ENCODE measurements around the gene VPS26A.
A peak's percentile ranks its signal among the peaks of the same experiment; 100 is the strongest.
"Not testable (repeated sequence)": the region's sequence is repeated elsewhere in the genome, so short reads cannot be mapped to it uniquely, and the experiment has no call there.

The VPS26A gene

DNA sequence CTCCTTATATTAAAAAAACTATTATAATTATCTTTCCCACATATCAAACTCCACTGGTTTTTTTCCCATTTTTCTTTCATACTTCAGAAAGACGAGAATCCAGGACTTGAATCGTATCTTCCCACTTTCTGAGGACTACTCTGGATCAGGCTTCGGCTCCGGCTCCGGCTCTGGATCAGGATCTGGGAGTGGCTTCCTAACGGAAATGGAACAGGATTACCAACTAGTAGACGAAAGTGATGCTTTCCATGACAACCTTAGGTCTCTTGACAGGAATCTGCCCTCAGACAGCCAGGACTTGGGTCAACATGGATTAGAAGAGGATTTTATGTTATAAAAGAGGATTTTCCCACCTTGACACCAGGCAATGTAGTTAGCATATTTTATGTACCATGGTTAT lies 20.2 kb upstream of the VPS26A start:
- DNase-seq, result no peak

DNA sequence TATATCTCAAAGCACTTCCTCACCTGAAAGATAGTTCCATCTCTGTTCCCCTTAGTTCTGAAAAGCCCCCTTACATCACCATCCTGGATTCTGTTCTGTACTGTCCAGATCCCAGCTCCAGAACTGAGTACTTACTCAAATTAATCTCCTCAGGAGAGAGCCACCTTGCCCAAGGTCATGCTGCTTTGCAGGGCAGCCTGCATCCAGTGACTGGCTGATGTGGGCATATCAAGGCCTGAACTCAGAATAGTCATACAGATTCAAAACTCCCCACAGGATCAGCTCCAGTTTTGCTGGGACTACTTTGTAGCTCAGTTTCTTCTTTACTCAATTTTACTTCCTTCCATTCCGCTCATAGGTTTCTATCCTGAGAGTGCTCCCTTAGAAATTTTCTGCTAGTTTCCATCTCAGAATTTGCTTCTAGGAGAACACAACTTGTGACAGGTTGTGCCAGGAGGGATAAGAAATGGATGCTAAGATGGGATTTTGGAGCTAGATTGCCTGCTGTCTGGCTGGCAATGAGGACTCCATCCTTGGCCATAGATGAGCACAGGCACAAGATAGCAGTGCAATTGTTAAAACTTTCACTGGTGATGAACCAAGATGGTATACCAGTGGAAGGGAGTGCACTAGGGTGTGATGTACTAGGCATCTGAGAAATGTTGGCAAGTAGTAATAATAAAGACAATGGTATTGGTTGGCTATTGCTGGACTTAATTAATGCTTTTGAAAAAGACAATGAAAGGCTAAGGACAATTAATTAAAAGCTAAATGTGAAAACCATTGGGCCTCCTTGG lies 18.8 kb upstream of the VPS26A start:
- DNase-seq, result no peak

DNA sequence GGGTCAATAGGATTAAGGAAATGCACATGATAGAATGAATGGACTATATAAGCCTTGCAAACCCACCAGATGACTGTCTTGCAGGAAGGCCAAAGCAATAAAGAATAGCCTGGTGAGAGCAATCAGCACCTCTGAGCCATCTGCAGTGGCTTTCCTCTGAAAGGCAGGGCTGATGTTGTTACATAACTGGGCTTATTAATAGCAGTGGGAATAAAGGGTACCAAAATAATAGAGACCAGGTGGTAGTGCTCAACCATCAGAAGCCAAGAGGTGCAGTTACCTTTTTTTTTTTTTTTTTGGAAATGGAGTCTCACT lies 16.8 kb upstream of the VPS26A start:
- no peak for DNase-seq

DNA sequence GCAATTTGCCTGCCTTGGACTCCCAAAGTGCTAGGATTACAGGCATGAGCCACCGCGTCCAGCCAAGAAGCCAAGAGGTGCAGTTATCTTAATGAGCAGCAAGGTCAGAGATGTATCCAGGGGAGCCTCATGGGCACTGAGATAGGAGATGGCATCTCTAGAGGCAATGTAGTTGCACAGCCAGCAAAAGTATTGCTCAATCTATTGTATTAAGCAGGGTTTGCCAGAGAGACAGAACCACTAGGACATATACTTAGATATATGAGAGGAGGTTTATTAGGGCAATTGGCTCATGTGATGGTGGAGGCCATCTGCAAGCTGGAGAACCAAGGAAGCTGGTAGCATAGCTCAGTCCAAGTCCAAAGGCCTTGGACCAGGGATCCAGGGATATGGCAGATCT lies 16.3 kb upstream of the VPS26A start:
- DNase-seq, result no peak

DNA sequence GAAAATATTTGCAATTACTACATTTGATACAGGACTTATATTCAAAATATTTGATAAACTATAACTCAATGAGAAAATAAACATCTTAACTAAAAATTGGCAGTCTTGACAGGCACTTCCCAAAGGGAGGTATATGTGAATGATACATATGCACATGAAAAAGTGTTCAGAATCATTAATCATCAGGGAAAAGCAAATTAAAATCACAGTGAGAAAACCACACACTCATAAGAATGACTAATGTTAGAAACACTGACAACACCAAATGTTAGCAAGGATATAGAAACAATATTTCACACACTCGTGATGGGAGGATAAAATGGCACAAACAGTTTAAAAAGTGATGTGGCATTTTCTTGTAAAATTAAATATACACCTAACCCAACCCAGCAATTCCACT lies 4.1 kb upstream of the VPS26A start:
- no peak for DNase-seq

DNA sequence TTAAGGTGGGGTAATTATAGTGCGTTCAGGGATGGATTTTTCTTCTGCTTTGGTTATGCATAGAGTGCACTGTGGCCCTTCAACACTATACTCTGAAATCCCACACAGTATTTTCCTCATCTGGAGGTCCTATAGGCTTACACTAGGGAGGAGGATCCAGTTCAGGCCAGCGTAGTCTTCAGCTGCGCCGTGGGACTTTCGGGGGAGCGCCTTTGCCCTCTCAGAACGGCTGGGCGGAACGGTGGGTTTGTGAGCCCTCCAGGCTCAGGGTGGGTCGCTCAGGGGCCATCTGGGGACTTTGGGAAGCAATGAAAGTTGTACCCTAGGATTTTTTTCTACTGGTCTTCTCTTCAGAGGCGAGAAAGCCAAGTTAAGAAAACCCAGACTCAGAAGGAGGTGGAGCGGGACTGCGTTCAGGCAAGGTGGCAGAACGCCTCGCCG lies 652 bp upstream of the VPS26A start:
- peak; percentile 36 for DNase-seq

DNA sequence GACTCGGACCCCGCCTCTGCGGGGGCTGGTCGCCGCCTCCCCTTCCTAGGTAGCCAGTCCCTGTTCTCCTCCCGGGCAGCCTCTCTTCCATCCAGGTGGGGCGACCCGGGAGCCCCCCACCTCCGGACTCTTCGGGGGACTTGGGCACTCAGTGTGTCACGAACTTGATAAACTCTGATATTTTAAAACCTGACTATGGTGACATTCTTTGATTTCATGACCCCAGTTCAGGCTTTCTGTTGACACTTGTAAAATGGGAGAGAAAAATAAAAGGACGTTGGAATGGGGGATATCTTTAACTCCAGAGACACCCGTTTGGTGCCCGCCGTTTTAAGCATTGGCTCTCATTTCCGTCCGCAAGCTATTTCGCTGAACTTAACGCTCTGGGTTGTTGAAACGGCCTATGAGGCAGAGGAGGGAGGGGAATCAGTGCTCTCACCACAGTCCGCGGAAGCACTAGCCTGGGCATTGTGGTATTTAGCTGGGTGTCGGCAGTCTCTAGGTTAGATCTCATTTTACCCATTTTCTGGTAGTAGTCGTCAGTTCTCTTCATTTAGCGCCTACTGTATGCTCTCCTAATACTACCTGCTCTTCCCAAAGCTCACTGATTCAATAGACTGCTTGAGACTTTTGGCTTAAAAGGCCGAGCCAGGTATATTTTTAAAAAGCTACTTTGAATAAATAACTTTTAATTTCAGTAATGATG lies 738 bp downstream of the VPS26A start:
- DNase-seq, result peak; percentile 41

DNA sequence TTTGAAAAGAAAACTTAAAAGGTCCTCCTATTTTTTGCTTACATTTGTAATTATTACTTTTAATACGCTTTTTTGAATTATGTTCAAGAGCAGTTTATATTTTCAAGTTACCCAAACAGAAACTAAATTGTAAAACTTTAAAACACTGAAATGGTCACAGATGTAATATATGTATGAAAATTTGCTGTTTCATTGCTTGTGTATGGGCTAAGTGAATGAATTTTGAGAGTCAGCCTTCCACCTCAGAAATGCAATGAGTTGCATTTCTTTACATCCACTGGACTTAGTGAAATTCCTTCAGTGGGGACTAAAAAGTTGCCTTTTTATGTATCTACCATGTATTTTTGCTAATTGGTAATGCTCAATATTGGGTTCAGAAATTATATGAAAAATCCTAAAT lies 1.6 kb downstream of the VPS26A start:
- DNase-seq, result no peak

DNA sequence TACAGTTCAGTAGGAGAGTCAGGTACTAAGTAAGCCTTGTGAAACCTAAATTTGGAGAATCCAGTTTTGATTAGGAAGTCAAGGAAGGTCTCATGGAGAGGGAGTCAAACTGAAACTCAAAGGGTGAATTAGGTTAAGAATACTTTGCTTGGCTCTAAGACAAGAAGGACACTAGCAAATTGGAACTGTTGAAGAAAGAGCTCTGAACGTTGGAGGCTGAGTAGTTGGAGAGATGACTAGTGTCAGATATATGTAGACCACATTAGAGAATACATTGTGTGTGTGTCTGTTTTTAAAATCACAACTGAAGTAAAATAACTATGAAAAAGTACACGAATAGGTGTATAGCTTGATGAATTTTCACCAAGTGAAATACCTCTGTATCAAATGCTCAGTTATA lies 6.3 kb downstream of the VPS26A start:
- DNase-seq, result no peak

DNA sequence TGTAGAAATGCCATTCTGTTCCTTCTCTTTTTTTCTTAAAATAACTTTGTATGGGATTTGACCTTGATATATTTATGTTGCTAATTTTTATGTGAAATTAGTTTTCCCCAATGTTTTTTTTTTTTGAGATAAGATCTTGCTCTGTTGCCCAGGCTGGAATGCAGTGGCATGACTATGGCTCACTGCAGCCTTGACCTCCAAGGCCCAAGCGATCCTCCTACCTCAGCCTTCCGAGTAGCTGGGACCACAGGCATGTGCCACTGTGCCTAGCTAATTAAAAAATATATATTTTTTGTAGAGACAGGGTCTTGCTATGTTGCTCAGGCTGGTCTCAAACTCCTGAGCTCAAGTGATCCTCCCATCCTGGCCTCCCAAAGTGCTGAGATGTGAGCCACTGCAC lies 16.0 kb downstream of the VPS26A start:
- DNase-seq, result no peak

DNA sequence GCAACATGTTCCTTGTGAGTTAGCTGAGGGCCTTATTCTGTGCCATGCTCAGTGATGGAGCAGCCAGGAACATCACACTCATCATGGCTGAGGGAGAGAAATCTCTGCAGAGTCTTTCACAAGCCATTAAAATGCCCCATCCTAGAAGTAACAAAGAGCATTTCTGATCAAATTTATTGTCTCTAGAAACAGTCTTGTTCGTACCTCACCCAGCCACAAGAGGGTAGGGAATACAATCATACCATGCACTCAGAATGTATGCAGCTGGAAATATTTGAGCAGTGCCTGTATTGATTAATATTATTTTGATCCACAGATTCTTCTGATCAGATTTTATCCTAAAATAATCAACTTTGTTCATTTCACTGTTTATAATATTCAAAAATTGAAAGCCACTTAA lies 17.3 kb downstream of the VPS26A start:
- DNase-seq, result no peak

DNA sequence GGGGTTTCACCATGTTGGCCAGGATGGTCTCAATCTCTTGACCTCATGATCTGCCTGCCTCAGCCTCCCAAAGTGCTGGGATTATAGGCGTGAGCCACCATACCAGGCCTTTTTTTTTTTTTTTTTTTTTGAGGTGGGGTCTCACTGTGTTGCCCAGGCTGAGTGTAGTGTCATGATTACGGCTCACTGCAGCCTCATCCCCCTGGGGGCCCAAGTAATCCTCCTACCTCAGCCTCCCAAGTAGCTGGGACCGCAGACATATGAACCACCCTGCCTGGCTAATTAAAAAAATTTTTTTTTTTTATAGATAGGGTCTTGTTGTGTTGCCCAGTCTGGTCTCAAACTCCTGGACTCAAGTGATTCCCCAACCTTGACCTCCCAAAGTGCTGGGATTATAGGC lies 18.1 kb downstream of the VPS26A start:
- DNase-seq, result not testable (repeated sequence)

DNA sequence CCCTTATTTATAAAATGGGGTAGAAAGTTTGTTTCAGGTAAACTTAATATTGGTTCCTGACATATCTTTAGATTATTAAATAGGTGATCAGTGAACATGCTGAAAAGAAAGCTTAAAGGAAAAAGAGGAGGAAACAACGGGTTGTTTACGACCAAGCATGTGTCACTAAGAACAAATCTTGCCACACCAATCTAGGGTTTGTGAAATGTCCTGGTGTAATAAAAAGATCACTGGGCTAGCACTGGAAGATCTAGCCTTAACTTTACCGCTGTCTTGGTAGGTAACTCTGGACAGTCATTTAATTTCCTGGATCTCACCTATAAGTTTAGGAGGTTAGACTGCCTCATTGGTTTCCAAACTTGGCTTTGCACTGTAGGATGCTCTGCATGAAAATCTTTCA lies 19.0 kb downstream of the VPS26A start:
- peak; percentile 12 for DNase-seq

DNA sequence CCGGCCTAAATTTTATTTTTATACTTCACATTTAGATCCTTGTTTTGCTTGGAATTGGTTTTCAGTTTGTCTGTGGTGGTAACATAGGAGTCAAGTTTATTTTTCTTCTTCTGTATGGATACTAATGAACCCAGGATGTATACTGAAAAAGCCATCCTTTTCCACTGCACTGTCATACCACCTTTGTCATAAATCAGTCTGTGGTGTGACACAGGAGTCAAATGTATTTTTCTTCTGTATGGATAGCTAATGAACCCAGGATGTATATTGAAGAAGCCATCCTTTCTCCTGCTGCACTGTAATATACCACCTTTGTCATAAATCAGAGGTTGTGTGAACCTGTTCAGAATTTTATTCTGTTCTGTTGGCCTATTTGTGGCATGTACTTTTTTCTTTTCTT lies 21.4 kb downstream of the VPS26A start:
- DNase-seq, result no peak

DNA sequence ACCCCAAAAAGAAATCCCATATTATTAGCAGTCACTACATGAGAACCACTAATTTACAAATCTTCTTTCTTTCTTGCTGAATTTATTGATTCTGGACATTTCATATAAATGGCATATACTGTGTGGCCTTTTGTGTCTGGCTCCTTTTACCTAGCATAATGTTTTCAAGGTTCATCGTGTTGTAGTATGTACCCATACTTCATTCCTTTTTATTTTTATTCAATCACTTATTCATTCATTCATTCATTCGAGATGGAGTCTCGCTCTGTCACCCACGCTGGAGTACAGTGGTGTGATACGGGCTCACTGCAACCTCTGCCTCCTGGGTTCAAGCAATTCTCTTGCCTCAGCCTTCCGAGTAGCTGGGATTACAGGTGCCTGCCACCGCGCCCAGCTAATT lies 21.9 kb downstream of the VPS26A start:
- no peak for DNase-seq

DNA sequence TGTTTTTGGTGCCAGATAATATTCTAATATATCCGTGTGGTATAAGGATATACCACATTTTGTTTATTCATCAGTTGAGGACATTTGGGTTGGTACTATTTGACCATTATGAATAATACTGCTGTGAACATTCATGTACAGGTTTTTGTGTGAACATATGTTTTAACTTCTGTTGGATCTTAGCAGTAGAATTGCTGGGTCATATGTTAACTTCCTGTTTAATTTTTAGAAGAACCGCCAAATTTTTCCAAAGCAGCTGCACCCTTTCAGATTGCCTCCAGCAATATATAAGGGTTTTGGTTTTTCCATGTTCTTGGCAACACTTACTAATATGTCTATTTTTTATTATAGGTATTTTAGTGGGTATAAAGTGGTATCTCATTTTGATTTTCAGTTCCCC lies 22.8 kb downstream of the VPS26A start:
- DNase-seq, result peak; percentile 52

DNA sequence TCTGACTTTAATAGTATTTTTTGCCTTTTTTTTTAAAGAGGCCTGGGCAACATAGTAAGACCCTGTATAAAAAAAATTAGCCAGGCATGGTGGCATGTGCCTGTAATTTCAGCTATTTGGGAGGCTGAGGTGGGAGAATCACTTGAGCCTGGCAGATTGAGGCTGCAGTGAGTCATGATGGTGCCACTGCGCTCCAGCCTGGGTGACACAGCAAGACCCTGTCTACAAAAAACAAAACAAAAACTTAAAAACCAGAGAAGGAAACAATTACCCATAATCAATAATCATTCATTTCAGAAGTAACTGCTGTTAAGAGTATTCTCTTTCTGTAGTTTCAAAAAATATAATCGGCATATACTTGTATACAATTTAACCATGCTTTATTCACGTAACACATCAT lies 28.0 kb downstream of the VPS26A start:
- DNase-seq, result no peak

DNA sequence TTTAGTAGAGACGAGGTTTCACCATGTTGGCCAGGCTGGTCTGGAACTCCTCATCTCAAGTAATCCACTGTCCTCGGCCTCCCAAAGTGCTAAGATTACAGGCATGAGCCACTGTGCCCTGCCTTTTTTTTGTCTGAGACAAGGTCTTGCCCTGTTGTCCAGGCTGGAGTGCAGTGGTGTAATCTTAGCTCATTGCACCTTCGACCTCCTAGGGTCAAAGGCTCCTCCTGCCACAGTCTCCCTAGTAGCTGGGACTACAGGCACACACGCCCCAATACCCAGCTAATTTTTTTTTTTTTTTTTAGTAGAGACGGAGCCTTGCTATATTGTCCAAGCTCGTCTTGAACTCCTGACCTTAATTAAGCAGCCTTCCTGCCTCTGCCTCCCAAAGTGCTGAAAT lies 29.2 kb downstream of the VPS26A start:
- DNase-seq, result no peak

DNA sequence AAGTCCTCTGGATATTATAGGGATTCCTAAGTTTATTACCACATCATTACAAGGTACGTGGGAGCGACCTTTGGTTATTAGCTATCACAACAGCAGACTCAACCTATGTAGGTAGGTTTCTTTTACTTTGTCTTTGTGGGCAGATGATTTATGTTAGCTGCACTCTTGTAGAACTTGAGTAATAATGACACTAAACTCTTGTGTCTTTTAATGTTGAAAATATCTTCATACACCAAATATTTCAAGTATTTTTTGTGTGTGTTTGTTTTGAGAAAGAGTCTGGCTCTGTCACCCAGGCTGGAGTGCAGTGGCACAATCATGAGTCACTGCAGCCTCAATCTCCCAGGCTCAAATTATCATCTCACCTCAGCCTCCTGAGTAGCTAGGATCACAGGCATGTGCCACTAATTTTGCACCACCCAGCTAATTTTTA lies 36.8 kb downstream of the VPS26A start:
- DNase-seq, result no peak

DNA sequence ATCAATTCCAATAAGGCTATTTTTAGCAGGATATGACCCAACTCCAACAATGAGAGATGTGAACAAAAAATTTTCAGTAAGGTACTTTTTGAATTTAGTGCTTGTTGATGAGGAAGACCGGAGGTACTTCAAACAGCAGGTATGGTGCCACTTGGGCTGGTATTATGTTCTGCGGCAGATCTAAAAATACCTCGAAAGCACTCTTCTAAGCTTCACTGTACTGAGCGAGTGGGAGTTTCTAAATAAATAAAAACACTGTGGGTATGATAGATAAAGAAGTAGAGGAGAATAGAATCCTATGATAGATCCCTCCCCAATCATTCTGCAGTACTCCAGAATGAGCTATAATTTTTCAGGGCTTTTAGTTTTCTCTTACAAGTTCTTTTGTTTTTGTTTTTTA lies 44.5 kb downstream of the VPS26A start:
- DNase-seq, result no peak

DNA sequence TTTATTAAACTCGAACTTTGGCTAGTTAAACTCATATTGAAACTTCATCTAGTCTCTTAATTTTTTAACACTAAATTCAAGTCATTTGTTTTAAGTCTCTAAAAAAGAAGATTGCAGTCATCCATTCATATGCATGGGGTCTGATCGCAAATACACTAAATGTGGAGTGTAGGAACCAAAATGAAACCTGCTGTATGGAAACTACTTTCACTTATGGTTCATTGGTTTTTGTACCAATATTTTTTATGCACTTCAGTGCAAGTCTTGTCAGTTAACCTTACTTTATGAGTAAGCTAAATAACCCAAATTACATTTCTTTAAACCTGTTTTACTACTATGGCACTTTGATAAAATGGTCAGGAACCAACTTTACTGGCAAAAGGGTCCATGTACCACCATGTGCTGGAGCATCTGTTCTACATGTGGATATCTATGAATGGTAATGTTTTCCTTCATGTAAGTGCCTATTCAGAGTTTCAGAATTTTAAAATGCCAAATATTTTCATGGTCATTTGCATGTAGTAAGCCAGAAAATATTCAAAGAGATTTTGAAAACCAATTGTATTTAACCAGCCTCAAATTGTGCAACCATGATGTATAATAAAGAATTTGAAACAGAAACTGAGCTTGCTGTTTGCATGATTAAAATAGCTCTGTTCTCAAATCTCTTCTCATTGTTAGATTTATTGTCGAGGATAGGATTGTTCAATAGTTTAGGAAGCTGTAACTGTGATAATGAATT lies 48.4 kb downstream of the VPS26A start:
- no peak for DNase-seq

DNA sequence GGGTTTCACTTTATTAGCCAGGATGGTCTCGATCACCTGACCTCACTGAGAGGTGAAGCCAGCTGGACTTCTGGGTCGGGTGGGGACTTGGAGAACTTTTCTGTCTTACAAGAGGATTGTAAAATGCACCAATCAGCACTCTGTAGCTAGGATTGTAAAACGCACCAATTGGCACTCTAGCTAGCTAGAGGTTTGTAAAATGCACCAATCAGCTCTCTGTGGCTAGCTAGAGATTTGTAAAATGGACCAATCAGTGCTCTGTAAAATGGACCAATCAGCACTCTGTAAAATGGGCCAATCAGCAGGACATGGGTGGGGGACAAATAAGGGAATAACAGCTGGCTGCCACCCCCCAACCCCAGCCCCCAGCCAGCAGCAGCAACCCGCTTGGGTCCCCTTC lies 51.3 kb downstream of the VPS26A start:
- DNase-seq, result not testable (repeated sequence)

DNA sequence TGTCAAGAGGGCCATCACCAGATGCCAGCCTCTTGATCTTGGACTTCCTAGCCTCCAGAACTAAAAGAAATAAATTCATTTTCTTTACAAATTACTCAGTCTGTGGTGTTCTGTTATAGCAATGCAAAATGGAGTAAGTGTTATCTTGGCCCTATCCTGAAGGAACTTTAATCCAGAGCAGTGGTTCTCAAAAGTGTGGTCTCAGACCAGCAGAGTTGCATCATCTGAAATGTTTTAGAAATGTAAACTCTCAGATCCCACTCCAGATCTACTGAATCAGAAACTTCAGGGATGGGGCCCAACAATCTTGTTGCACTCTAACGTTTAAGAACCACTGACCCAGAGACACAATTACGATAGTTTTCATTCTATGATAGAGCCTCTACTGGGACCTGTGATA lies 52.8 kb downstream of the VPS26A start:
- DNase-seq, result no peak

DNA sequence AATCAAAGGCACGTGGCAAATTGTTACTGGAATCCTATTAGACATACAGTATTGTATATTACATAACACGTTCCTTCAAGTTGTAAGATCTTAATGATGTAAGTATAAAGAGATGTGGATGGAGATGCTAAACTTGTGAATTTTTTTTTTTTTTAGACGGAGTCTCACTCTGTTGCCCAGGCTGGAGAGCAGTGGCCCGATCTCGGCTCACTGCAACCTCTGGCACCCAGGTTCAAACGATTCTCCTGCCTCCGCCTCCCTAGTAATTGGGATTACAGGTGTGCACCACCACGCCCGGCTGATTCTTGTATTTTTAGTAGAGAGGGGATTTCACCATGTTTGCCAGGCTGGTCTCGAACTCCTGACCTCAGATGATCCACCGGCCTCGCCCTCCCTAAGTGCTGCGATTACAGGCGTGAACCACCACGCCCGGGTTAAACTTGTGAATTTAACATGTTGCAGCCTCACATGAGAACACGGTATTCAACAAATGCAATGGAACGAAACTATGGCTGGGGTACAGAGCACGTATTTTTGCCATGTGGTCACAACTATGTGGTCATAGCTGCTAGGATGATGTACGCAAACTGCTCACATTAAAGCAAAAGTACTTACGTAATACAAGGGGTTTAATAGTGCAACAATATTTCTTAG lies 55.2 kb downstream of the VPS26A start:
- no peak for DNase-seq

Data from GF-D8 (cell line).